HepG2 (cell line): Measurements from ENCODE around the gene CDH23. TPM values are rescaled to one million over a fixed set of nuclear protein-coding genes. Genes with fewer than 3 reads are reported as not detected.

ENCODE experiments used
- ATRX ChIP-seq: sonication (generic); formaldehyde crosslinking; IDR thresholded peaks from 2 replicates; pipeline ENCODE4 v1.4.0; 2020; ENCODE audit warnings: missing genetic modification reagents, borderline replicate concordance
- CBX2 ChIP-seq, 2 experiments: fragments of 200-600 bp in 1 of 2; sonication (generic); formaldehyde crosslinking in 1 of 2; IDR thresholded peaks; 2 replicates each; pipeline versions ENCODE4 v1.7.0 to v1.8.1; 2018 to 2022; ENCODE audit warnings: low read depth in 2 of 2, low read length in 1 of 2, mild to moderate bottlenecking in 1 of 2, missing genetic modification reagents in 1 of 2
- FOXC1 ChIP-seq: sonication (generic); formaldehyde crosslinking; IDR thresholded peaks from 2 replicates; pipeline ENCODE4 v1.8.0; 2022; ENCODE audit warnings: mild to moderate bottlenecking, missing genetic modification reagents, borderline replicate concordance
- HMG20B ChIP-seq: conservative IDR thresholded peaks from 2 replicates; pipeline ENCODE4 v1.6.1; 2016; ENCODE audit warnings: missing genetic modification reagents, missing compliant biosample characterization
- PAWR ChIP-seq: sonication (generic); formaldehyde crosslinking; IDR thresholded peaks from 2 replicates; pipeline ENCODE4 v1.4.0; 2020; ENCODE audit warnings: missing genetic modification reagents, mild to moderate bottlenecking, borderline replicate concordance
- PLRG1 ChIP-seq: fragments of 450-650 bp; conservative IDR thresholded peaks from 2 replicates; pipeline ENCODE4 v1.6.1; 2016
- POLR2AphosphoS5 ChIP-seq: IDR thresholded peaks from 2 replicates; pipeline ENCODE4 v1.6.1; 2012; ENCODE audit warnings: low read depth, low read length
- TAF1 ChIP-seq: sonication (generic); formaldehyde crosslinking; IDR thresholded peaks from 2 replicates; pipeline ENCODE4 v1.4.0; 2020; ENCODE audit warnings: missing genetic modification reagents
- THAP11 ChIP-seq: IDR thresholded peaks from 2 replicates; pipeline ENCODE4 v1.6.1; 2016; ENCODE audit warnings: missing biosample characterization, missing genetic modification reagents
- ZMYM2 ChIP-seq: sonication (generic); formaldehyde crosslinking; IDR thresholded peaks from 2 replicates; pipeline ENCODE4 v1.8.0; 2022; ENCODE audit warnings: mild to moderate bottlenecking, missing genetic modification reagents
- polyA plus RNA-seq, 8 experiments: library from polyadenylated mRNA; depleted of rRNA in 3 of 8; stranded (reverse) in 7 of 8; unstranded in 1 of 8; fragments of >200 nt; fragmentation: Illumina TruSeq in 4 of 8; extraction: Trizol in 4 of 8; gene quantifications; 2 replicates each; pipeline versions ENCODE4 v1.2.1 to v1.2.3, GENCODE V29; 2011 to 2016; ENCODE audit warnings: low read depth in 4 of 8, missing spikeins in 1 of 8, mixed read lengths in 1 of 8; ENCODE audit not compliant: insufficient read depth in 1 of 8
- total RNA-seq, 5 experiments: library from RNA; depleted of rRNA; stranded (reverse); fragments of >200 nt; fragmentation: Illumina TruSeq; extraction: Trizol; gene quantifications; 2 replicates each; pipeline ENCODE4 v1.2.3, GENCODE V29; 2016; ENCODE audit warnings: low read depth in 1 of 5
- TF ChIP-seq, protein P1 (sequence below): IDR thresholded peaks from 2 replicates; pipeline ENCODE4 v1.6.1; 2016; ENCODE audit warnings: low read depth, missing genetic modification reagents, missing compliant biosample characterization
- TF ChIP-seq, protein P2 (sequence below), 2 experiments: sonication (generic) in 1 of 2; formaldehyde crosslinking in 1 of 2; IDR thresholded peaks; 2 replicates each; pipeline versions ENCODE4 v1.6.1 to v1.9.0; 2014 to 2022; ENCODE audit warnings: antibody characterized with exemption in 1 of 2, borderline replicate concordance in 1 of 2, inconsistent platforms in 1 of 2, low read depth in 1 of 2, missing genetic modification reagents in 1 of 2
- TF ChIP-seq, protein P3 (sequence below): sonication (generic); IDR thresholded peaks from 2 replicates; pipeline ENCODE4 v1.6.1; 2016; ENCODE audit warnings: low read depth, borderline replicate concordance

CDH23 gene
- total and polyA plus RNA-seq, 2 of the 13 experiments (the other 11 are each of a cell fraction or from before 2014, with no cell fraction given) = 0.13 TPM; not detected in 1

DNA sequence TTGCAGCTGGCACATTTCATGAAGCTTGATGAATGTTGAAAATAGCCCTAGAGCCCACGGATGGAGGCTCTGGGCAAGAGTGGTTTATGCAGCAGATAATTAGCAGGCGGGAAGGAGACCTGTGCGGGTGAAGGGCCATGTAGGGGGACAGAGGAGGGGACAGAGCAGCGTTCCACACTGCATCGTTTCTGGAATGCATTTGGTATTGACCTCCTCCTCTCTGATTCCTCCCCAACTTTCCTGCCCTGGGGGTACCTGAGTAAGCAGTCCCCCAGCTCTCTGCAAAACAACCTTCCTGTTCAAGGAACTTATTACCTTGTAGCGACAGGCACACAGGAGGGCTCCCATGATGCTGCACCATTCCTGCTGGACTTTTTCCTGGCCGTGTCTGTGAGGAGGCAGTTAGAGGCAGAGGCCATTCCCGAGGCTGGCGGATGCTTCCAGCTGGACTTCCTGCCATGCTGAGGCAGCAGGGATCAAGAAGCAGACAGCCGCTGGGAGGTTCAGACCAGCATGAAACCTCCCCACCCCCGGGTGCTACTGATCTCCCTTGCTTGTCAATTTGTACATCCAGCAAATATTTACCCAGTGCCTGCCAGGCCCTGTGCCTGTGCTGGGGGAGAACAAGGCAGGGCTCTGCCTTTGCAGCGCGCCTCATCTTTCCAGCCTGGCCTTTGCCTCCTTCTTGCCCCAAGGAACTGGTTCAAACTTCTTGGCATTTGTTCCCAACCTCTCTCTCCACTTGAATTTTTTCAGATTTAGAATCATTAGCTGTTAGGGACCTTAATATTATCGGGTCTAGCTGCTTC is 48.9 kb upstream of the CDH23 start (continued):
- TF ChIP-seq, protein P1, sequence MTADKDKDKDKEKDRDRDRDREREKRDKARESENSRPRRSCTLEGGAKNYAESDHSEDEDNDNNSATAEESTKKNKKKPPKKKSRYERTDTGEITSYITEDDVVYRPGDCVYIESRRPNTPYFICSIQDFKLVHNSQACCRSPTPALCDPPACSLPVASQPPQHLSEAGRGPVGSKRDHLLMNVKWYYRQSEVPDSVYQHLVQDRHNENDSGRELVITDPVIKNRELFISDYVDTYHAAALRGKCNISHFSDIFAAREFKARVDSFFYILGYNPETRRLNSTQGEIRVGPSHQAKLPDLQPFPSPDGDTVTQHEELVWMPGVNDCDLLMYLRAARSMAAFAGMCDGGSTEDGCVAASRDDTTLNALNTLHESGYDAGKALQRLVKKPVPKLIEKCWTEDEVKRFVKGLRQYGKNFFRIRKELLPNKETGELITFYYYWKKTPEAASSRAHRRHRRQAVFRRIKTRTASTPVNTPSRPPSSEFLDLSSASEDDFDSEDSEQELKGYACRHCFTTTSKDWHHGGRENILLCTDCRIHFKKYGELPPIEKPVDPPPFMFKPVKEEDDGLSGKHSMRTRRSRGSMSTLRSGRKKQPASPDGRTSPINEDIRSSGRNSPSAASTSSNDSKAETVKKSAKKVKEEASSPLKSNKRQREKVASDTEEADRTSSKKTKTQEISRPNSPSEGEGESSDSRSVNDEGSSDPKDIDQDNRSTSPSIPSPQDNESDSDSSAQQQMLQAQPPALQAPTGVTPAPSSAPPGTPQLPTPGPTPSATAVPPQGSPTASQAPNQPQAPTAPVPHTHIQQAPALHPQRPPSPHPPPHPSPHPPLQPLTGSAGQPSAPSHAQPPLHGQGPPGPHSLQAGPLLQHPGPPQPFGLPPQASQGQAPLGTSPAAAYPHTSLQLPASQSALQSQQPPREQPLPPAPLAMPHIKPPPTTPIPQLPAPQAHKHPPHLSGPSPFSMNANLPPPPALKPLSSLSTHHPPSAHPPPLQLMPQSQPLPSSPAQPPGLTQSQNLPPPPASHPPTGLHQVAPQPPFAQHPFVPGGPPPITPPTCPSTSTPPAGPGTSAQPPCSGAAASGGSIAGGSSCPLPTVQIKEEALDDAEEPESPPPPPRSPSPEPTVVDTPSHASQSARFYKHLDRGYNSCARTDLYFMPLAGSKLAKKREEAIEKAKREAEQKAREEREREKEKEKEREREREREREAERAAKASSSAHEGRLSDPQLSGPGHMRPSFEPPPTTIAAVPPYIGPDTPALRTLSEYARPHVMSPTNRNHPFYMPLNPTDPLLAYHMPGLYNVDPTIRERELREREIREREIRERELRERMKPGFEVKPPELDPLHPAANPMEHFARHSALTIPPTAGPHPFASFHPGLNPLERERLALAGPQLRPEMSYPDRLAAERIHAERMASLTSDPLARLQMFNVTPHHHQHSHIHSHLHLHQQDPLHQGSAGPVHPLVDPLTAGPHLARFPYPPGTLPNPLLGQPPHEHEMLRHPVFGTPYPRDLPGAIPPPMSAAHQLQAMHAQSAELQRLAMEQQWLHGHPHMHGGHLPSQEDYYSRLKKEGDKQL (CRISPR knock-in tag) = peak; percentile 72; the same call in 1 of the 2 replicates
- TF ChIP-seq TAF1 (CRISPR knock-in tag) (peak; percentile 60; the same call in 1 of the 2 replicates), PLRG1 (no peak), ZMYM2 (CRISPR knock-in tag) (no peak), FOXC1 (no peak), THAP11 (CRISPR knock-in tag) (peak; percentile 56; the same call in 1 of the 2 replicates), CBX2 (IDR thresholded peaks at IDR 0.05; ENCODE audit: low read depth, low read length) (no peak), CBX2 (CRISPR knock-in tag; IDR thresholded peaks at IDR 0.05; ENCODE audit: low read depth) (no peak), ATRX (CRISPR knock-in tag) (no peak), POLR2AphosphoS5 (0 out of 2 replicates have a peak, but pooled peaks have one; percentile 33), PAWR (CRISPR knock-in tag) (no peak), HMG20B (CRISPR knock-in tag) (peak; percentile 68; the same call in 1 of the 2 replicates)
- TF ChIP-seq, protein P2, sequence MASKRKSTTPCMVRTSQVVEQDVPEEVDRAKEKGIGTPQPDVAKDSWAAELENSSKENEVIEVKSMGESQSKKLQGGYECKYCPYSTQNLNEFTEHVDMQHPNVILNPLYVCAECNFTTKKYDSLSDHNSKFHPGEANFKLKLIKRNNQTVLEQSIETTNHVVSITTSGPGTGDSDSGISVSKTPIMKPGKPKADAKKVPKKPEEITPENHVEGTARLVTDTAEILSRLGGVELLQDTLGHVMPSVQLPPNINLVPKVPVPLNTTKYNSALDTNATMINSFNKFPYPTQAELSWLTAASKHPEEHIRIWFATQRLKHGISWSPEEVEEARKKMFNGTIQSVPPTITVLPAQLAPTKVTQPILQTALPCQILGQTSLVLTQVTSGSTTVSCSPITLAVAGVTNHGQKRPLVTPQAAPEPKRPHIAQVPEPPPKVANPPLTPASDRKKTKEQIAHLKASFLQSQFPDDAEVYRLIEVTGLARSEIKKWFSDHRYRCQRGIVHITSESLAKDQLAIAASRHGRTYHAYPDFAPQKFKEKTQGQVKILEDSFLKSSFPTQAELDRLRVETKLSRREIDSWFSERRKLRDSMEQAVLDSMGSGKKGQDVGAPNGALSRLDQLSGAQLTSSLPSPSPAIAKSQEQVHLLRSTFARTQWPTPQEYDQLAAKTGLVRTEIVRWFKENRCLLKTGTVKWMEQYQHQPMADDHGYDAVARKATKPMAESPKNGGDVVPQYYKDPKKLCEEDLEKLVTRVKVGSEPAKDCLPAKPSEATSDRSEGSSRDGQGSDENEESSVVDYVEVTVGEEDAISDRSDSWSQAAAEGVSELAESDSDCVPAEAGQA (IDR thresholded peaks at IDR 0.05; ENCODE audit: low read depth) = 0 out of 2 replicates have a peak, but pooled peaks have one; percentile 20
- TF ChIP-seq, protein P2 (CRISPR knock-in tag; IDR thresholded peaks at IDR 0.05; ENCODE audit: borderline replicate concordance) = no peak
- TF ChIP-seq, protein P3, sequence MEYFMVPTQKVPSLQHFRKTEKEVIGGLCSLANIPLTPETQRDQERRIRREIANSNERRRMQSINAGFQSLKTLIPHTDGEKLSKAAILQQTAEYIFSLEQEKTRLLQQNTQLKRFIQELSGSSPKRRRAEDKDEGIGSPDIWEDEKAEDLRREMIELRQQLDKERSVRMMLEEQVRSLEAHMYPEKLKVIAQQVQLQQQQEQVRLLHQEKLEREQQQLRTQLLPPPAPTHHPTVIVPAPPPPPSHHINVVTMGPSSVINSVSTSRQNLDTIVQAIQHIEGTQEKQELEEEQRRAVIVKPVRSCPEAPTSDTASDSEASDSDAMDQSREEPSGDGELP = peak; percentile 35; the same call in 1 of the 2 replicates
